Measurements from ENCODE around the gene THSD8.

Gene THSD8

GRCh38 chr19:12801466-12802266 is at the start of gene THSD8, which contains the start of gene PRDX2:
Gene THSD8 (plus strand): TSS chr19:12802069. CDS start chr19:12802072, 3 bp downstream.
Gene PRDX2 (minus strand): TSS chr19:12801800. CDS start chr19:12801261, 539 bp downstream.
- no peak for DNase-seq (ENCODE audit: low read depth)

DNA sequence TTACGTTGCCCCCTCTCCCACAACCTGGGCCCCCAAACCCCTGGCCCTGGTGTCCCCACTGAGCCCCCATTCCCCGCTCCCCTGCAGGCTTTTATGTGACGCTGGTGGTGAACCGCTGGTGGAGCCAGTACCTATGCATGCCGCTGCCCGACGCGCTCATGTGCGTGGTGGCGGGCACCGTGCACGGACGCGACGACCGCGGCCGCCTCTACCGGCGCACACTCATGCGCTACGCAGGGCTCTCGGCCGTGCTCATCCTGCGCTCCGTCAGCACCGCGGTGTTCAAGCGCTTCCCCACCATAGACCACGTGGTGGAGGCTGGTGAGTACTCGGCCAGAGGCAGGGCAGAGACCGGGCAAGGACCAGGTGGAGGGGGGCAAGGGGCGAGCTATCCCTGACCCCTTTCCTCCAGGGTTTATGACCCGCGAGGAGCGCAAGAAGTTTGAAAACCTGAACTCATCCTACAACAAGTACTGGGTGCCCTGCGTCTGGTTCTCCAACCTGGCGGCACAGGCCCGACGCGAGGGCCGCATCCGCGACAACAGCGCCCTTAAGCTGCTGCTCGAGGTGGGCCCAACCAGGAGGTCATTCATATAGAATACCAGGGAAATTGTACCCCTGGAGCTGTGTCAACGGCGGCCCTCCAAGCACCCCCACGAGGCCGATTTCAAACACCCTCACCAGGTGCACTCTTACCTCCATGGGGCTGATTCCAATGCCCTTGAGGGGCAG is 47.2 kb upstream of the THSD8 start:
- DNase-seq (ENCODE audit: low read depth), result no peak

DNA sequence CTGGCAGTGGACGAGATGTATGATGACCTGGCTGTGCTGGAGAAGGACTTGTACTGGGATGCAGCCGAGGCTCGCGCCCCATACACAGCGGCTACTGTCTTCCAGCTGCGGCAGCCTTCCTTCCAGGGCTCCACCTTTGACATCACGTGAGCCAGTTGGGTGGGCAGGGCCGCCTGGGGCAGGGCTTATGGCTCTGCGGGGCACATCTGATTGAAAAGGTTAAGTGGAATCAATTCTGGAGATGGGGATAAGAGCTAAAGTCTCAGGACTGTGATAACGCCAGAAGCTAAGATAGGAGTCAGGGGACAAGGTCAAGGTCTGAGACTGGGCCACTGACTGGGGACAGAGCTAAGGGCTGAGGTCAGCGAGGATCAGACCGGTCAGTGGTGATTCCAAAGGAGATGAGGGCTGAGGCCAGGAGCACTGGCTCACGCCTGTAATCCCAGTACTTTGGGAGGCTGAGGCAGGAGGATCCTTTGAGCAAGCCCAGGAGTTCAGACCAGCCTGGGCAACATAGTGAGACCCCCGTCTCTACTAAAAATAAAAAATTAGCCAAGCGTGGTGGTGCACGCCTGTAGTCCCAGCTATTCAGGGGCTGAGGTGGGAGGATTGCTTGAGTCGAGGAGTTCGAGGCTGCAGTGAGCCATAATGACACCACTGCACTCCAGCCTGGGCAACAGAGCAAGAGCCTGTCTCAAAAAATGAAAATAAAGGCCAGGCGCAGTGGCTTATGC is 45.6 kb upstream of the THSD8 start:
- DNase-seq (ENCODE audit: low read depth), result no peak

DNA sequence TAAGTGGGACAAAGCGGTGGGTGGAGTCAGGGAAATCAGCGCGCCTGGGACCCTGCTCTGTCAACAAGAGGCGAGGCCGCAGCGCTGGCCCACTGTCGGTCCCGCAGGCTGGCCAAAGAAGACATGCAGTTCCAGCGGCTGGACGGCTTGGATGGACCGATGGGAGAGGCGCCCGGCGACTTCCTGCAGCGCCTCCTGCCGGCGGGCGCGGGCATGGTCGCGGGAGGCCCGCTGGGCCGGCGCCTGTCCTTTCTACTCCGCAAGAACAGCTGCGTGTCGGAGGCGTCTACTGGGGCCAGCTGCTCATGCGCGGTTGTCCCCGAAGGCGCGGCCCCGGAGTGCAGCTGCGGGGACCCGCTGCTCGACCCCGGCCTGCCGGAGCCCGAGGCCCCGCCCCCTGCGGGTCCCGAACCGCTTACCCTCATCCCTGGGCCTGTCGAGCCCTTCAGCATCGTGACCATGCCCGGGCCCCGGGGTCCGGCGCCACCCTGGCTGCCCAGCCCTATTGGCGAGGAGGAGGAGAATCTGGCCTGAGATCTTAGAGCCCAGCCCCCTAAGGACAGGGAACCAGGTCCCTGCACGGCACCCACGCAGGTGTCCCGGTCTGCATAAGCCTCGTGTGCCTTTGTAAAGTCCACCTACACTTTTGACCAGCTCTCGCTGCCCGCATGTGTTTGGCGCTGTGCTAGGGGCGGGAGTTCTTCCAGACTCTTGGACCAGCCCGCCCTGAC is 44.2 kb upstream of the THSD8 start:
- no peak for DNase-seq (ENCODE audit: low read depth)

- DNase-seq (ENCODE audit: low read depth), result no peak
Measured at GRCh38 chr19:12759686-12760085, 42.2 kb upstream of the THSD8 start.

- no peak for DNase-seq (ENCODE audit: low read depth)
Measured at GRCh38 chr19:12763100-12763499, 38.8 kb upstream of the THSD8 start.

- DNase-seq (ENCODE audit: low read depth), result no peak
Measured at GRCh38 chr19:12764698-12765097, 37.2 kb upstream of the THSD8 start.

- DNase-seq (ENCODE audit: low read depth), result no peak
Measured at GRCh38 chr19:12766051-12766521, 35.8 kb upstream of the THSD8 start.

DNA sequence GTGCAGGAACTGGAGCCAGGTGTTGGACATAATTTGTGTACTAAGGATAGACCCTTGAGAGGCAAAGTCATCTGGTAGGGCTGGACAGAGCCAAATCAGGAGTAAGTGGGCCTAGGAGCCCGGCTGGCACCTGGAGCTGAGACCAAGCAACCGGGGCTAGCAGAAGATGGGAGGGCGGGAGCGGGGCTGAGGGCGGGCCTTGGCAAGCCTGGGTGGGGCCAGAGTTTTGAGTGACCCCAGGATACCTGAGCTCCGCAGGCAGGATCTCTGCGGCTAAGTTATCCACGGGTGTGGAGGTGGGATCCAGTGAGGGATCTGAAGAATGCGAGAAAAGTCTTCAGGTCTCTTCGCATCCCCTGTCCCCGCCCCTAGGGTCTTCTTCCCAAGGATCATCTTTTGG is 34.7 kb upstream of the THSD8 start:
- DNase-seq (ENCODE audit: low read depth), result no peak

- DNase-seq (ENCODE audit: low read depth), result no peak
Measured at GRCh38 chr19:12767666-12768065, 34.2 kb upstream of the THSD8 start.

GRCh38 chr19:12769689-12770088 is 32.2 kb upstream of the THSD8 start:
- DNase-seq (ENCODE audit: low read depth), result no peak

DNA sequence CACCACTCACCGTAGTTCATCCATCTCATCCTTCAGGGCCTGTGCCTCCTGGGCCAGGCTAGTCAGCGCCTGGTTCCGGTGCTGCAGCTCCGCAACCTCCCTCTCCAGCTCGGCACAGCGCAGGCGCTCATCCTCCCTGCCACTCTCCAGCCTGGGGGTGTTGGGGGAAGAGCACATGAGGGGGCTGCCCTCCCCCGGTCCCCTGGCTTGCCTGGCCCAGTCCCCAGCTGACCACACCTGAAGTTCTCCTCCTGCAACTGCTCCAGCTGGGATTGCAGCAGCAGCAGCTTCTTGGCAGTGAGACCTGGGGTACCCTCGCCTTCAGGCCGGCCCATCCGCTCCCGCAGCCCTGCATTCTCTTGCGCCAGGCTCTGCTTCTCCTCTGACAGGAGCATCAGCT is 30.9 kb upstream of the THSD8 start:
- DNase-seq (ENCODE audit: low read depth), result no peak

DNA sequence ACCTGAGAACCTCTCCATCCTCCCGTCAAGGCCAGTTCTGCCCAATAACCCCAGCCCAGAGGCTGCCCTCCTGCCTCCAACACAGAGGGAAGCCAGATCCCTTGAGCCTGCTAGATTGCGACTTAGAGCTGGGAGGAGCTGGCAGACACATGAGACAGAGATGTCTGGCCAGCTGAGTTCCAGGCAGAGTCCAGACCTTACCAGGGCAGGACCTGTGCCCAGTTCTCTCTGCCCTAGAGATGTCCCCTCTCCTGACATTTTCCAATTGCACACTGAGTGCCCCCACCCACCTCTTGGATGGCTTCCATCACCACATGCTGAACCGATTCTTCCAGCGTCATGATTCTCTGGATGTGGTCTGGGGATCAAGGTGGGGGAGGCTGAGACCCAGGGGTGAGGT is 29.5 kb upstream of the THSD8 start:
- no peak for DNase-seq (ENCODE audit: low read depth)

GRCh38 chr19:12773571-12773970 is 28.3 kb upstream of the THSD8 start:
- DNase-seq (ENCODE audit: low read depth), result no peak

DNA sequence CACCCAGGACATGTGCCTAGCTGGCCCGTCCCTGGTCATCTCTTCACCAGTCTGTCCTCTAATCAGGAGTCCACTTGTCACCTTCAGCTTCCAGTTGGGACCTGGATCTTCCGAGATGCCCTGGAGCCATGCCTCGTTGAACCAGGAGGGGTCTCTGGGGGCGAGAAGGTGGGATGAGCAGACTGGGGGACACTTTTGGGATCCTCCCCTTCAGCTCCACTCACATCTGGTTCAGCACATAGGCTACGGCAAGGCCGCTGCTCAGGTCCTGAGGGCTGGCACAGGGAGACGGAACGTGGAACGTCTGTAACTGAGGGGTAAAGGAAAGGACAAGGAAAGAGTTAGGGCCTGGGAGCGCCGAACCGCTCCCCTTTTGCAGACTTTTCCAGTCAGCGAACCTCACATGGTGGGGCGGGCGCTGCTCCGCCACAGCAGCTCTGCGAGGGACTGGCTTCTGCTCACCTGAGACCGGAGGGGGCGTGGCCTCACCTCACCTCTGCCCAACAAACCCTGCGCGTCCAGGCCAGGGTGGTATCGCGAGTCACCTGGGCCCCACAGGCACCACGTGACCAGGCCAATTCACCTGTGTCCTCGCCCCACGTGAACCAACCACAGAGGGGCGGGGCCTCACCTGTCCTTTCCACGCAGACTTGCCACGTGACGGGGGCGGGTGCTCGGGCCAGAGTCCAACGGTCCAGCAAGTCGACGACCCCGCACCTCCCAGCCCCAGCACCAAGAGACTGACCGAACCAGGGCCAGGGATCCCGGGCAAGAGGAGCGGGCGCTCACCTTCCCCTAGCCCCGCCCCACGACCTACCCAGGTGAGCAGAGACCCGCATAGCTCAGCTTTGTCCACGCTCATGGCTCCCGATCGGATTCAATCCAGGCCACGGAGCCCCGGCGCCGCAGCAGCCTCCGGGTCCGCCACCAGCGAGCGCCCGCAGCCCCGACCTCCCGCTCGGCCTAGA is 27.0 kb upstream of the THSD8 start, which contains the start of gene HOOK2:
TSS of gene HOOK2 (minus strand) at position 965 of the 968 bp plus-strand sequence. CDS start at position 862, 103 bp downstream.
- no peak for DNase-seq (ENCODE audit: low read depth)

DNA sequence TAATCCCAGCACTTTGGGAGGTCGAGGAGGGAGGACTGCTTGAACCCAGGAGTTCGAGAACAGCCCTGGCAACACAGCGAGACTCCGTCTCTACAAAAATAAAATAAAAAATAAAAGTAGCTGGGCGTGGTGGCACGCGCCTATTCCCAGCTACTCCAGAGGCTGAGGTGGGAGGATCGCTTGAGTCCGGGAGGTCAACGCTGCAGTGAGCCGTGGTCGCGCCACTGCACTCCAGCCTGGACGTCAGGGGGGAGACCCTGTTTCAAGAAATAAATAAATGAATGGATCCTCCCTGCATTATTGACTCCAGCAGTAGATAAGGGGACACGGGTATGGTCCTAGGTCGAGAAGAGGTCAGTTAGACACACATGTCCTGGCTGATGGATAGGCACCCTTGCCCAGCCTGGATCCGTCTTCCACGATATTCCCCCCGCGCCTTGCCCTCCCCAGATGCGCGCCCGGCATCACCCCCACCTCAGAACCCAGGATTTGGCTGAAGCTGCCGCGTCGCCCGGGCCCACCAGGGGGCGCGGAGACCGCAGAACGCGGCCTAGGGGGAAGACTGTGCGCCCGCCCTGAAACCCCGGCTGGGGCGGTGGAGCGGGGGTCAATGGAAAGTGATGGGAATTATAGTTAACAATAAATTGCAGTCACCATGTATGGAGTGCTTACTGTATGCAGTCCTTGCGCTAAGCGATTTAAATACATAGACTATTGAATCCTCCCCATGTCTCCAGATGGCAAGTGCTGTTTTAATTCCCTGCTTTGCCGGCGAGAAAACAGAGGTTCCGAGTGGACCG is 24.5 kb upstream of the THSD8 start:
- DNase-seq (ENCODE audit: low read depth), result no peak

DNA sequence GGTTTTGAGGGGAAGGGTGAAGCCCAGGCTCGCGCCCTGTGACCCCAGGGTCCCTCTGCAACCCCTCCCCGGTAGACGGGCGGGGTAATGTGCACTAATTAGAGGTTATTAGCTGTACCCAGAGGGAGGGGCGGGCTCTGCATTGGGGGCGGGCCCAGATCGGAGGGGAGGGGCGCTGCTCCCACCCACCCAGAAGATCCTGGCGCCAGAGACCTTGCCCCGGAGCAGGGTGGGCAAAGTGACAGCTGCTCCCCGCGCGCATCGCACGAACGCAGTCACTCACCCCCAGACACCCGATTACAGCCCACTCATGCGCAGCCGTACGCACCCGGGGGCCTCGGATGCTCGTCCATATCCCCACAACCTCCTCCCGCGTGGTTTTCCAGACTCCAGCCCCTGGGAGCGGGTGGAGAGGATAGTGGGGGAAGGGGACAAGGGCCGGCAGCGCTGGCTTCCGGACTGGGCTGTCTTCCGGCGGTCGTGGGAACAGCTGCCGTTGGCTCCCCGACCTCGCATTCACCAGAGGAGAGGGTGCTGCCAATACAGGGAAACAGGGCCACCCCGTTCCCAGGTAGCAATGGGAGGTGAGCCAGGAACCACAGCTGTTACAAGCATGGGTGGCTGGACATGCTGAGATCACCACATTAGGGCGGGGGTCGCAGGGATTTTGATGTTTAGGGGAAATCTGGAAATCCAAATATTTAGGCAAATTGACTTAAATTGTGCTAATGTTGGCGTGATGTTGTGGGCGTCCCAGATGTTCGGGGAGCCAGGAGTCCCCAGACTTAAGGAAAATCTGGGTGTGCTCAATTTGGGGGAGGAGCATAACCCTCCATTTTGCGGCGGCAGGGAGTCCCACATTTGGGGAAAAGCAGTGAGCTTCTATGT is 23.6 kb upstream of the THSD8 start:
- no peak for DNase-seq (ENCODE audit: low read depth)

DNA sequence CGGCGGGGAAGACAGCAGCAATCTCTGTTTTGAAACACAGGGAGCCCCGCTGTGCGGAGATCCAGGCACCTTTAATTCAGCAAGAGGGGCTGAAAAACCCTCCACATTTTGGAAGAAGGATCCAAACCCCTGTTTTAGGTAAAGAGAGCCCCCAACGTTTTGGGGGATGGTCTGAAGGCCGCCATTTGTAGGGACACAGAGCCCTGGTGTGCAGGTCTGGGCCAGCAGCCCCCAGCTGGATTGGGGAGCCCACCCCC is 23.0 kb upstream of the THSD8 start:
- DNase-seq (ENCODE audit: low read depth), result no peak
